ENCODE data around the gene UNC13C. TPM values are rescaled to one million over a fixed set of nuclear protein-coding genes. Genes with fewer than 3 reads are reported as not detected.

UNC13C gene
- total RNA-seq, 6 experiments from 2014 or later, result not detected

- Histone ChIP-seq H3K4me1 (no peaks in the 10 kb centered on the region), H3K27me3 (no peaks in the 10 kb centered on the region), H3K36me3 (no peaks in the 10 kb centered on the region), H3K9me3 (no peaks in the 10 kb centered on the region), H3K4me3 (no peak overlapping the region), H3K27ac (no peak overlapping the region)
- intact Hi-C loops (cut with DNase I), result no loop called here
- ATAC-seq (no peak), DNase-seq (no peak)
- WGBS (ENCODE audit: insufficient coverage, low coverage, low lambda C conversion rate, missing lambda C conversion rate), result 32% methylated on average over 2 of the region's 2 CpGs
- TF ChIP-seq CTCF (IDR thresholded peaks at IDR 0.05) (no peak), POLR2A (IDR thresholded peaks at IDR 0.05) (no peak)
Measured at GRCh38 chr15:54640873-54641272, 662.6 kb downstream of the UNC13C start.

- H3K4me1 ChIP-seq, result no peaks in the 10 kb centered on the region
- WGBS (ENCODE audit: insufficient coverage, low coverage, low lambda C conversion rate, missing lambda C conversion rate), result no CpG with 5 or more reads among the region's 2 CpGs
- ATAC-seq (no peak), DNase-seq (no peak)
- H3K27ac ChIP-seq, result no peak overlapping the region
- TF ChIP-seq POLR2A (IDR thresholded peaks at IDR 0.05) (no peak), CTCF (IDR thresholded peaks at IDR 0.05) (no peak)
- intact Hi-C loops (cut with DNase I), result no loop called here
- H3K36me3 ChIP-seq, result no peaks in the 10 kb centered on the region
- H3K27me3 ChIP-seq, result no peaks in the 10 kb centered on the region
- no peaks in the 10 kb centered on the region for H3K9me3 ChIP-seq
- H3K4me3 ChIP-seq, result no peak overlapping the region
Measured at GRCh38 chr15:54644796-54645195, 666.6 kb downstream of the UNC13C start.

GRCh38 chr15:54659646-54660045 lies 681.4 kb downstream of the UNC13C start:
- Histone ChIP-seq H3K9me3 (no peaks in the 10 kb centered on the region), H3K36me3 (no peaks in the 10 kb centered on the region), H3K4me3 (no peak overlapping the region), H3K4me1 (no peaks in the 10 kb centered on the region), H3K27me3 (no peaks in the 10 kb centered on the region), H3K27ac (no peak overlapping the region)
- intact Hi-C loops (cut with DNase I), result no loop called here
- TF ChIP-seq POLR2A (IDR thresholded peaks at IDR 0.05) (no peak), CTCF (IDR thresholded peaks at IDR 0.05) (no peak)
- ATAC-seq (no peak), DNase-seq (no peak)
- 33% methylated on average over 2 of the region's 2 CpGs for WGBS (ENCODE audit: insufficient coverage, low coverage, low lambda C conversion rate, missing lambda C conversion rate)

- 53% methylated on average over 5 of the region's 5 CpGs for WGBS (ENCODE audit: insufficient coverage, low coverage, low lambda C conversion rate, missing lambda C conversion rate)
- Histone ChIP-seq H3K27me3 (no peaks in the 10 kb centered on the region), H3K4me3 (no peak overlapping the region), H3K27ac (no peak overlapping the region), H3K9me3 (no peaks in the 10 kb centered on the region), H3K36me3 (no peaks in the 10 kb centered on the region), H3K4me1 (no peaks in the 10 kb centered on the region)
- intact Hi-C loops (cut with DNase I), result no loop called here
- DNase-seq (no peak), ATAC-seq (no peak)
- TF ChIP-seq POLR2A (IDR thresholded peaks at IDR 0.05), result no peak
- TF ChIP-seq CTCF (IDR thresholded peaks at IDR 0.05), result no peak
Measured at GRCh38 chr15:54660356-54660755, 682.1 kb downstream of the UNC13C start.

GRCh38 chr15:54675241-54675640 lies 697.0 kb downstream of the UNC13C start:
- TF ChIP-seq CTCF (IDR thresholded peaks at IDR 0.05) (no peak), POLR2A (IDR thresholded peaks at IDR 0.05) (no peak)
- 64% methylated on average over 1 of the region's 1 CpG for WGBS (ENCODE audit: insufficient coverage, low coverage, low lambda C conversion rate, missing lambda C conversion rate)
- Histone ChIP-seq H3K4me3 (no peak overlapping the region), H3K9me3 (no peaks in the 10 kb centered on the region), H3K27me3 (no peaks in the 10 kb centered on the region), H3K27ac (no peak overlapping the region), H3K36me3 (no peaks in the 10 kb centered on the region), H3K4me1 (no peaks in the 10 kb centered on the region)
- intact Hi-C loops (cut with DNase I), result no loop called here
- ATAC-seq, result no peak
- DNase-seq, result no peak
